K562 (cell line): ENCODE measurements around the gene ANXA2. TPM values are rescaled to one million over a fixed set of nuclear protein-coding genes. Genes with fewer than 3 reads are reported as not detected.

Source experiments
- ATAC-seq: fragments of 200-7000 bp; cut with Tn5 transposase; 3 replicates; pipeline ENCODE4 v1.9.1; 2020; ENCODE audit warnings: moderate library complexity
- BruUV-seq: library from RNA; stranded (reverse); fragments of 400-500 nt; replicated peaks from 2 replicates; lab custom pipeline; 2021; lab: Mats Ljungman, UMichigan
- CTCF ChIA-PET: fragments of 300-600 bp; formaldehyde crosslinking; extraction: SDS; loops from one replicate; lab custom pipeline; 2021; ENCODE audit warnings: low intra/inter-chr PET ratio; lab: Yijun Ruan, JAX
- POLR2A ChIA-PET: fragments of 300-600, 350-650 bp; sonication (Branson Sonifier 250); formaldehyde crosslinking; extraction: SDS; loops from one replicate; lab custom pipeline; 2021; ENCODE audit warnings: antibody characterized with exemption, inconsistent platforms; lab: Yijun Ruan, JAX
- DNase-seq, 4 experiments: peaks; one replicate each; pipeline versions ENCODE4 v3.0.0 to v3.0.0-alpha.2; 2011 to 2018; ENCODE audit warnings: low spot score in 3 of 4, mixed read lengths in 3 of 4; ENCODE audit errors: extremely low read depth in 1 of 4
- FAIRE-seq: peaks from 2 replicates; lab custom pipeline; 2011; peaks lifted over from hg19 to GRCh38; lab: Jason Lieb, UNC
- H2AFZ ChIP-seq: 2 replicates; pipeline ENCODE4 v1.6.0; 2011; ENCODE audit warnings: low read depth, low read length, control low read depth, inconsistent platforms
- H3K27ac ChIP-seq: fragments of 200-600 bp; 3 replicates; pipeline ENCODE4 v1.8.0; 2011; ENCODE audit warnings: low read depth, mild to moderate bottlenecking, control low read depth, inconsistent platforms, low read length, moderate library complexity, mixed read lengths; ENCODE audit errors: extremely low read depth
- H3K27me3 ChIP-seq, 2 experiments: fragments of 300-600 bp in 1 of 2; 2 replicates in 1 of 2; 3 replicates in 1 of 2; pipeline versions ENCODE4 v1.6.0 to v1.8.0; 2011; ENCODE audit warnings: inconsistent platforms in 2 of 2, low read length in 2 of 2, mild to moderate bottlenecking in 1 of 2, mixed read lengths in 1 of 2, moderate library complexity in 1 of 2; ENCODE audit not compliant: control insufficient read depth in 2 of 2, insufficient read depth in 2 of 2
- H3K36me3 ChIP-seq: fragments of 300-600 bp; 3 replicates; pipeline ENCODE4 v1.8.0; 2011; ENCODE audit warnings: mild to moderate bottlenecking, low read length, inconsistent platforms; ENCODE audit not compliant: control insufficient read depth, insufficient read depth
- H3K4me1 ChIP-seq, 2 experiments: fragments of 200-600 bp in 1 of 2; replicated peaks in 1 of 2; 2 replicates in 1 of 2; 3 replicates in 1 of 2; pipeline versions ENCODE4 v1.5.1 to v1.8.0; 2011; ENCODE audit warnings: inconsistent platforms in 2 of 2, low read length in 2 of 2, mild to moderate bottlenecking in 1 of 2, mixed read lengths in 1 of 2, moderate library complexity in 1 of 2; ENCODE audit not compliant: control insufficient read depth in 2 of 2, insufficient read depth in 2 of 2
- H3K4me2 ChIP-seq: 2 replicates; pipeline ENCODE4 v1.6.1; 2011; ENCODE audit warnings: low read length, control low read depth, inconsistent platforms, mixed read lengths; ENCODE audit not compliant: insufficient read depth
- H3K4me3 ChIP-seq: fragments of 200-600 bp; sonication (generic), shearing (Covaris generic); 2 replicates; pipeline ENCODE4 v1.5.1; 2016; ENCODE audit warnings: control low read depth, inconsistent platforms
- H3K79me2 ChIP-seq: fragments of 200-600 bp; 3 replicates; pipeline ENCODE4 v1.8.0; 2011; ENCODE audit warnings: low read length, inconsistent platforms; ENCODE audit not compliant: control insufficient read depth, insufficient read depth
- H3K9ac ChIP-seq, 2 experiments: 2 replicates each; pipeline versions ENCODE4 v1.6.0 to v1.6.1; 2011; ENCODE audit warnings: low read depth in 2 of 2, low read length in 2 of 2, control low read depth in 1 of 2, inconsistent platforms in 1 of 2, mild to moderate bottlenecking in 1 of 2, mixed read lengths in 1 of 2; ENCODE audit not compliant: insufficient read depth in 1 of 2
- H3K9me1 ChIP-seq: one replicate; pipeline ENCODE4 v1.6.0; 2011; ENCODE audit warnings: inconsistent platforms, mild to moderate bottlenecking, low read length, moderate library complexity; ENCODE audit not compliant: control insufficient read depth, insufficient read depth
- H3K9me3 ChIP-seq: replicated peaks from 2 replicates; pipeline ENCODE4 v1.5.1; 2011; ENCODE audit warnings: low read depth, low read length, inconsistent platforms; ENCODE audit not compliant: control insufficient read depth, insufficient read depth
- H4K20me1 ChIP-seq: replicated peaks from 2 replicates; pipeline ENCODE4 v1.6.1; 2011; ENCODE audit warnings: low read length, inconsistent platforms, mixed read lengths; ENCODE audit not compliant: control insufficient read depth, insufficient read depth
- CBX8 ChIP-seq: fragments of 200-600 bp; sonication (generic); IDR thresholded peaks from 2 replicates; pipeline ENCODE4 v1.6.1; 2012; ENCODE audit warnings: borderline replicate concordance, mixed run types, low read depth, mild to moderate bottlenecking, moderate library complexity, mixed read lengths, low read length, control low read depth, inconsistent platforms; ENCODE audit not compliant: poor library complexity, severe bottlenecking; ENCODE audit errors: extremely low read depth
- CC2D1A ChIP-seq: fragments of 450-650 bp; IDR thresholded peaks from 2 replicates; pipeline ENCODE4 v1.6.1; 2017; ENCODE audit warnings: mild to moderate bottlenecking
- CREB3L1 ChIP-seq: fragments of 450-650 bp; IDR thresholded peaks from 2 replicates; pipeline ENCODE4 v1.6.1; 2014; ENCODE audit warnings: low read depth, mild to moderate bottlenecking, moderate library complexity, borderline replicate concordance
- CREB5 ChIP-seq: fragments of 250-450 bp; sonication (Bioruptor Pico); IDR thresholded peaks from 2 replicates; pipeline ENCODE4 v1.5.0; 2020; ENCODE audit warnings: mild to moderate bottlenecking
- DMBX1 ChIP-seq: fragments of 250-450 bp; sonication (Bioruptor Pico); IDR thresholded peaks from 2 replicates; pipeline ENCODE4 v1.8.0; 2022; ENCODE audit warnings: inconsistent platforms, mild to moderate bottlenecking, moderate library complexity, borderline replicate concordance
- HDAC6 ChIP-seq: IDR thresholded peaks from 2 replicates; pipeline ENCODE4 v1.6.1; 2012; ENCODE audit warnings: low read depth, mild to moderate bottlenecking, control low read depth, inconsistent platforms, low read length, moderate library complexity
- KLF13 ChIP-seq: fragments of 450-650 bp; IDR thresholded peaks from 2 replicates; pipeline ENCODE4 v1.6.1; 2016; ENCODE audit warnings: missing genetic modification characterization, low read depth, mild to moderate bottlenecking, missing compliant biosample characterization, moderate library complexity, borderline replicate concordance
- PHB ChIP-seq: fragments of 250-450 bp; sonication (Bioruptor Pico); IDR thresholded peaks from 2 replicates; pipeline ENCODE4 v1.5.0; 2021
- PML ChIP-seq: IDR thresholded peaks from 2 replicates; pipeline ENCODE4 v1.6.1; 2012; ENCODE audit warnings: low read length, inconsistent platforms
- SAFB ChIP-seq: fragments of 200-400 bp; formaldehyde crosslinking; IDR thresholded peaks from 2 replicates; pipeline ENCODE4 v1.6.1; 2017; ENCODE audit warnings: low read depth, low read length, borderline replicate concordance
- SRSF9 ChIP-seq: fragments of 200-400 bp; formaldehyde crosslinking; IDR thresholded peaks from 2 replicates; pipeline ENCODE4 v1.6.1; 2017; ENCODE audit warnings: low read depth, low read length, borderline replicate concordance
- TCF7L2 ChIP-seq: fragments of 150-350 bp; IDR thresholded peaks from 2 replicates; pipeline ENCODE4 v1.6.1; 2016; ENCODE audit warnings: low read depth, mild to moderate bottlenecking, low read length, moderate library complexity
- ZBTB7A ChIP-seq: IDR thresholded peaks from 2 replicates; pipeline ENCODE4 v1.6.1; 2011; ENCODE audit warnings: low read depth, mild to moderate bottlenecking, low read length, moderate library complexity, borderline replicate concordance; ENCODE audit not compliant: control insufficient read depth
- WGBS: fragments of 100-300 bp; shearing (Covaris generic); methylation state at CpG from one replicate; pipeline ENCODE4 v1.1.6; 2016; ENCODE audit warnings: low coverage, mixed read lengths; ENCODE audit not compliant: insufficient coverage; ENCODE audit errors: missing lambda C conversion rate; 5-methylcytosine and 5-hydroxymethylcytosine counted together
- in situ Hi-C: fragments of 300-500 bp; cut with MboI; formaldehyde crosslinking; loops from 4 replicates; pipeline ENCODE4 v1.15.0; 2018; ENCODE audit warnings: inconsistent platforms, mixed read lengths
- intact Hi-C: fragments of 100-400 bp; cut with micrococcal nuclease; formaldehyde crosslinking; loops from 2 replicates; pipeline ENCODE4 v1.14.2; 2022
- polyA plus RNA-seq, 8 experiments: library from polyadenylated mRNA; depleted of rRNA in 4 of 8; stranded (reverse) in 5 of 8; unstranded in 3 of 8; fragments of >200 nt; fragmentation: Nextera tagmentation in 2 of 8; fragmentation: Illumina TruSeq in 1 of 8; extraction: Ambion mirVana in 2 of 8; extraction: Trizol in 1 of 8; gene quantifications; 2 replicates each; pipeline versions ENCODE4 v1.2.1 to v1.2.3, GENCODE V29; 2011 to 2014; ENCODE audit warnings: inconsistent platforms in 1 of 8, missing spikeins in 1 of 8
- total RNA-seq, 7 experiments: library from RNA; depleted of rRNA in 6 of 7; stranded (reverse); fragments of >200 nt in 6 of 7; fragmentation: Illumina TruSeq in 2 of 7; extraction: Trizol in 2 of 7; gene quantifications; 2 replicates each; pipeline versions ENCODE4 v1.2.1 to v1.2.3, GENCODE V29; 2011 to 2021; ENCODE audit warnings: low replicate concordance in 1 of 7
- TF ChIP-seq, protein P1 (sequence below): sonication (generic); formaldehyde crosslinking; IDR thresholded peaks from 2 replicates; pipeline ENCODE4 v1.8.0; 2022; ENCODE audit warnings: mild to moderate bottlenecking, low read depth, missing genetic modification reagents
- TF ChIP-seq, protein P2 (sequence below): fragments of 450-650 bp; IDR thresholded peaks from 2 replicates; pipeline ENCODE4 v1.7.1; 2018; ENCODE audit warnings: mild to moderate bottlenecking, low read depth; ENCODE audit not compliant: partially characterized antibody

The ANXA2 gene
- total and polyA plus RNA-seq, 9 of the 15 experiments (the other 6 are each of a cell fraction or from before 2014, with no cell fraction given), result 301 to 1,102 (median 452) TPM

- DNase-seq (no peak), FAIRE-seq (no peak), ATAC-seq (no peak)
- Histone ChIP-seq H3K27ac (no peak overlapping the region), H3K4me3 (no peak overlapping the region), H3K4me1 (no peaks in the 10 kb centered on the region), H3K36me3 (no peaks in the 10 kb centered on the region), H2AFZ (no peak overlapping the region), H3K9ac (no peak overlapping the region), H4K20me1 (no peaks in the 10 kb centered on the region; the same call in 1 of the 2 replicates), H3K79me2 (no peaks in the 10 kb centered on the region), H3K4me2 (no peak overlapping the region), H3K9me3 (no peaks in the 10 kb centered on the region), H3K27me3 (peaks cover 0 to 10% of the 10 kb centered on the region in 2 experiments; a peak in 3 of 5 replicates), H3K9me1 (no peaks in the 10 kb centered on the region)
- 0% methylated on average over 6 of the region's 6 CpGs for WGBS
- ChIA-PET CTCF (interaction anchor here (1.8 to 4.6 kb wide), 3 partner anchors 194 to 635 kb away, joined by 17 to 33 read pairs (median 18); no protein-coding TSS in a partner anchor), POLR2A (interaction anchor here (0.9 to 1.0 kb wide), 2 partner anchors 18 to 590 kb away, joined by 3 read pairs; no protein-coding TSS in a partner anchor)
- in situ Hi-C loops, result loop anchor here (5.0 to 25.0 kb wide), 3 partner anchors 201 to 632 kb away; no protein-coding TSS in a partner anchor
- BruUV-seq, result no TSS peak
- intact Hi-C loops, result loop anchor here (1.0 to 5.0 kb wide), 4 partner anchors 409 to 794 kb away; no protein-coding TSS in a partner anchor
- TF ChIP-seq ZBTB7A (no peak), TCF7L2 (no peak), DMBX1 (CRISPR knock-in tag) (no peak), SRSF9 (no peak), CBX8 (no peak), PML (no peak), CREB5 (CRISPR knock-in tag) (no peak), CC2D1A (no peak), KLF13 (tag) (no peak), PHB (no peak), CREB3L1 (no peak), SAFB (no peak), HDAC6 (no peak)
- TF ChIP-seq, protein P1, sequence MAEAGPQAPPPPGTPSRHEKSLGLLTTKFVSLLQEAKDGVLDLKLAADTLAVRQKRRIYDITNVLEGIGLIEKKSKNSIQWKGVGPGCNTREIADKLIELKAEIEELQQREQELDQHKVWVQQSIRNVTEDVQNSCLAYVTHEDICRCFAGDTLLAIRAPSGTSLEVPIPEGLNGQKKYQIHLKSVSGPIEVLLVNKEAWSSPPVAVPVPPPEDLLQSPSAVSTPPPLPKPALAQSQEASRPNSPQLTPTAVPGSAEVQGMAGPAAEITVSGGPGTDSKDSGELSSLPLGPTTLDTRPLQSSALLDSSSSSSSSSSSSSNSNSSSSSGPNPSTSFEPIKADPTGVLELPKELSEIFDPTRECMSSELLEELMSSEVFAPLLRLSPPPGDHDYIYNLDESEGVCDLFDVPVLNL, result no peak
- TF ChIP-seq, protein P2, sequence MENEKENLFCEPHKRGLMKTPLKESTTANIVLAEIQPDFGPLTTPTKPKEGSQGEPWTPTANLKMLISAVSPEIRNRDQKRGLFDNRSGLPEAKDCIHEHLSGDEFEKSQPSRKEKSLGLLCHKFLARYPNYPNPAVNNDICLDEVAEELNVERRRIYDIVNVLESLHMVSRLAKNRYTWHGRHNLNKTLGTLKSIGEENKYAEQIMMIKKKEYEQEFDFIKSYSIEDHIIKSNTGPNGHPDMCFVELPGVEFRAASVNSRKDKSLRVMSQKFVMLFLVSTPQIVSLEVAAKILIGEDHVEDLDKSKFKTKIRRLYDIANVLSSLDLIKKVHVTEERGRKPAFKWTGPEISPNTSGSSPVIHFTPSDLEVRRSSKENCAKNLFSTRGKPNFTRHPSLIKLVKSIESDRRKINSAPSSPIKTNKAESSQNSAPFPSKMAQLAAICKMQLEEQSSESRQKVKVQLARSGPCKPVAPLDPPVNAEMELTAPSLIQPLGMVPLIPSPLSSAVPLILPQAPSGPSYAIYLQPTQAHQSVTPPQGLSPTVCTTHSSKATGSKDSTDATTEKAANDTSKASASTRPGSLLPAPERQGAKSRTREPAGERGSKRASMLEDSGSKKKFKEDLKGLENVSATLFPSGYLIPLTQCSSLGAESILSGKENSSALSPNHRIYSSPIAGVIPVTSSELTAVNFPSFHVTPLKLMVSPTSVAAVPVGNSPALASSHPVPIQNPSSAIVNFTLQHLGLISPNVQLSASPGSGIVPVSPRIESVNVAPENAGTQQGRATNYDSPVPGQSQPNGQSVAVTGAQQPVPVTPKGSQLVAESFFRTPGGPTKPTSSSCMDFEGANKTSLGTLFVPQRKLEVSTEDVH, result no peak
Measured at GRCh38 chr15:60326343-60326742, 71.4 kb downstream of the ANXA2 start.
